GM18858 (cell line): ENCODE data around the gene EDEM2.
"Not testable (repeated sequence)": the region's sequence is repeated elsewhere in the genome, so short reads cannot be mapped to it uniquely, and the experiment has no call there.

Experiments
- ATAC-seq: cut with Tn5 transposase; IDR thresholded peaks from one replicate; pipeline ENCODE4 v1.9.1; 2021; ENCODE audit not compliant: unreplicated experiment

Gene EDEM2

DNA sequence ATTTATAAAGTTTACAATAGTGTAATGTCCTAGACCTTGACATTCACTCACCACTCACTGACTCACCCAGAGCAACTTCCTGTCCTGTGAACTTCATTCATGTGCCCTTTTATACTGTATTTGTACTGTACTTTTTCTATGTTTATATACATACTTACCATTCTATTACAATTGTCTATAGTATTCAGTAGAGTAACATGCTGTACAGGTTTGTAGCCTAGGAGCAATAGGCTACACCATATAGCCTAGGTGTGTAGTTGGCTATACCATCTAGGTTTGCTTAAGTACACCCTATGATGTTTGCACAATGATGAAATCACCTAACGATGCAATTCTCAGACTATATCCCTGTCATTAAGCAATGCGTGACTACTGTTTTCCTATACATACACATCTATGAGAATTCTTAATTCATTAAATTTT is 17.5 kb downstream of the EDEM2 start:
- no peak for ATAC-seq

DNA sequence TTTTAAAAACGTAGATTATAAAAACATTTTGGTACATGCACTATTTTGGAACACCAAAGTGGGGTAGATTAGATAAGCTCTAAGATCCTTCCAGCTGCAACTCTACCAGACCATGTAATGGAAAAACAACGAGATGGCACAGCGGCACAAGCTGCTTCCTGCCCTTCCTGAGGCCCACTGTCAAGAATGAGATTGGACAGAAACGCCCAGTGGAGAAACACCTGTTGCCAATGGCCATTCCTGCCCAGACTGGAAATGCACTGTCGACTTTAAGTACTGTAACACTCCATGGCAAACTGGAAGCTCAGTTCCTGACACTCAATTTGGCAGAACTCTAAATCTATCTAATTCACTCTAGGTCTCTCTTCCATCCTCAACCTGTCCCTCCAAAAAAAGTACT is 21.4 kb downstream of the EDEM2 start:
- no peak for ATAC-seq

DNA sequence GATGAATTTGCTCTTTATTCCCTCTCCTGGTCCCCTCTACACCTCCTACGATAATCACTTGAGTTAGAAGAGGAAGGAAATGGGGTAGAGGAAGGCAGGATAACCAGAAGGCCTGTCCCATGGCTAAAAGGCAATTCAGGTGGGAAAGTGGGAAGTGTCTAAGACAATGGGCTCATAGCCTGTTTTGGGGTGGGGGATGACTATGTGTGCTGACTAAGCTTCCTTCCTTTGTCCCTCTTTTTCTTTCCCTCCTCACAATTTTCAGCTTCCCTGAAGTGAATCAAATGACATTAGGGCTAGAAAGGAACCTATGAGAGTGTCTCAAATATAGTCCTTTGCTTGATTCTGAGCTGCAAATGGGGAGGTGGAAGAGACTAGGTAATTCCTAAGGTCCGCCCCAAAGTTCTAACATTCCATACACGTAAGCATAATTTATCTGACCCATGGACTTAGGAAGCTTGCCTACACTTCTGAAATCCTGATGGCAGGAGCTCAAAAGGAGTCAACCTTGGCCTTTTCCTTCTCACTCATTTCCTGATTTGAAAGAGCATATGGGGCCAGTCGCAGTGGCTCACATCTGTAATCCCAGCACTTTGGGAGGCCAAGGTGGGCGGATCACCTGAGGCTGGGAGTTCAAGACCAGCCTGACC is 24.3 kb downstream of the EDEM2 start:
- ATAC-seq = no peak

DNA sequence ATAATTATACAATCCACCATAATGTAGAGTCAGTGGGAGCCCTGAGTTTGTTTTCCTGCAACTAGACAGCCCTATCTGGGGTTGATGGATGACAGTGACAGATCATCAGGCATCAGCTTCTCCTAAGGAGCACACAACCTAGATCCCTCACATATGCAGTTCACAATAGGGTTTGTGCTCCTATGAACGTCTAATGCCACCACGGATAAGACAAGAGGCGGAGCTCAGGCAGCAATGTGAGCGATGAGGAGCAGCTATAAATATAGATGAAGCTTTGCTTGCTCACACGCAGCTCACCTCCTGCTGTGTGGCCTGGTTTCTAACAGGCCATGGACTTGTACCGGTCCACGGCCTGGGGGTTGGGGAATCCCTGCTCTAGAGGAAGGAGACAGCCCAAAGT is 25.9 kb downstream of the EDEM2 start:
- ATAC-seq = no peak

DNA sequence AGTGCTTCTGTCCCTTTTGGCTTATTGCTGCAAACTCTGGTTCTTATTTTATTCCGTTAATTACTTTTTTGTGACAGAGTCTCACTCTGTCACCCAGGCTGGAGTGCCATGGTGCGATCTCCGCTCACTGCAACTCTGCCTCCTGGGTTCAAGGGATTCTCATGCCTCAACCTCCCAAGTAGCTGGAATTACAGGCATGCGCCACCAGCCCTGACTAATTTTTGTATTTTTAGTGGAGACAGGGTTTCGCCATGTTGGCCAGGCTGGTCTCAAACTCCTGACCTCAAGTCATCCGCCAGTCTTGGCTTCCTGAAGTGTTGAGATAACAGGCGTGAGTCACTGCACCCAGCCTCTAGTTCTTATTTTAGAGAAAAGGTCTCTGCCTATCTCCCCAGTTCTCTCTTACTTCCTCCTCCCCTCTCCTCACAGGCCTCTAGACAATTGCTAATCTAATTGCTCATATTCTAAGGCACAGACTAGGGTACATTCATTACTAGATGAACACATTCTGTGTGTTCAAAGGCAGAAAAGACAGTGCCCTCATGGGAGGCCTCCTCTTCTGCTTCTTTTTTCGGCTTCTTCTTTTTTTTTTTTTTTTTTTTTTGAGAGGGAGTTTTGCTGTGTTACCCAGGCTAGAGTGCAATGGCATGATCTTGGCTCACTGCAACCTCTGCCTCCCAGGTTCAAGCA is 27.0 kb downstream of the EDEM2 start:
- ATAC-seq = no peak

DNA sequence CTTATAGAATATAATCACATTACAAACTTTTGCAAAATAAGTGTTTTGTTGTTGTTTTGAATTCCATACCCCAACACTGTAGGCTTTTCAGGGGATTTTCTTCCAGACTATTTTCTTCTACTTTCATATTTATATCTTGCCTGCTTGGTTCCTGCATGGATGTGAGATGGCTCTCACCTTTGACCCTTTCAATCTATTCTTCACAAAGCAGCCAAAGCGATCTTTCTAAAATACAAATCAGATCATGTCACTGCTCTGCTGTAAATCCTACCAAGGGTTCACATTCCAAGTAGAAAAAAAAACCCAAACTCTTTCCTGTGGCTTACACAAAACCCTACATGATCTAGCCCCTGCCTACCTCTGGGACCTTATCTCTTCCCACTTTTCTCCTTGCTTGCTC is 29.5 kb downstream of the EDEM2 start:
- ATAC-seq = no peak

DNA sequence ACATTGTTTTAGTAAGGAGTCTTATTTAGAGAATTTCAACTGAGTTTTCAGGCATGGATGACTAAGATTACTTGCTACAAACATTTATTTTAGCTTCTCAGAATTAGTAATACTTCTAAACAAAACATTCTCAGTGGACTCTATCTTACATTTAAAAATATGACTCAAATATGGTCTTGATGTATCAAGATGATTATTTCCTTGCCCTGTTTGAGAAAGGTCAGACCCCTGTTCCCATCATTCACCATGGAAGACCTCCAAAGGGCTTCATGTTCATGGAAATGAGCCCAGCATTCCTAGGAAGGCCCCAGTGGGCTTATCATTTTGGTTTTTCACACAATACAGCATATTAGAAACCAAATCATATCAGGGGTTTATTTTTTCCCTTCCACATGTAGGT is 29.9 kb downstream of the EDEM2 start:
- no peak for ATAC-seq

DNA sequence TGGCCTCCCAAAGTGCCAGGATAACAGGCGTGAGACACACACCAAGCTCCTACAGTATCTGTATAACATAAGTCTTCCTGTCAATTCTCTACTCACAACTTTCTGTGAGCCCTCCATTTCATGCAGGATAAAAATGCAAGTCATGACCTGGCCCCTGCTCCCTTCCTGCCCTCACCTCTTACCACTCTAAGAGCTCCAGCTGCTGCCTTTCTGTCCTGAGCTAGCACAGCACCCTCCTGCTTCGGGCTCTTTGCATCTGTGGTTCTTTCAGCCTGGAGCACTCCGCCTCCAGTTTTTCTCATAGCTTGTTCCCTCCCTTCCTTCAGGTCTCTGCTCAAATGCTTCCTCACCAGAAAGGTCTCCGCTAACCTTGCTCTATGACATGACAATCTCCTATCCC is 30.9 kb downstream of the EDEM2 start:
- no peak for ATAC-seq

DNA sequence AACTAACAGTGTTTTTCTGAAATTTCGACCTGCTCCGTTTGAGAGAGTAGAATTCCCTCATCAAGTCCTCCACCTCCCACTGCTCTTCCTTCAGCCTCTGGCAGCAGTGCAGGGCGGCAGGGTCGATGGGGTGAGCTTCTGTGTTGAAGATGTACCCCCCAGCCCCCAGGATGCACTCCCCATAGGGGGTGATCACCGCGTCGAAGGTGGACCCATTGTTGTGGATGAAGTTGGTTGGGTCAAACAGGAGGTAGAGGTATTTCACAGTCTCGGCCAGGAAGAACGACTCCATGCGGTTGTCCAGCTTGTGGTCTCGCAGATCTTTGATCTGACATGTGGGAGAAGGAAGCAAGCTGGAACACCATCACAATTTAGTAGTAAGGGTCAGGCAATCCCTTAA is 31.5 kb downstream of the EDEM2 start:
- ATAC-seq = no peak

DNA sequence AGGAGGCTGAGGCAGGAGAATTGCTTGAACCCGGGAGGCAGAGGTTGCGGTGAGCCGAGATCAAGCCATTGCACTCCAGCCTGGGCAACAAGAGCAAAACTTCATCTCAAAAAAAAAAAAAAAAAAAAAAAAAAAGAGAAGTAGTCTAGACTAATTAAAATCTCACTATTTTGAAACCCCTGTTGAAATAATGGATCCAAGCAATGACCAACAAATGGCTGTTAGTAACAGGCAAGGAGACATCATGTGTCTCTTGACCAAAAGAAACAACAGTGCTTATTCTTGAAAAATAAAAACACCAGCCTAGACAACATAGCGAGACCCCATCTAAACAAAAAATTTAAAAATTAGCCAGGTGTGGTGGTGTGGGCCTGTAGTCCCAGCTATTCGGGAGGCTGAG is 34.9 kb downstream of the EDEM2 start:
- not testable (repeated sequence) for ATAC-seq

DNA sequence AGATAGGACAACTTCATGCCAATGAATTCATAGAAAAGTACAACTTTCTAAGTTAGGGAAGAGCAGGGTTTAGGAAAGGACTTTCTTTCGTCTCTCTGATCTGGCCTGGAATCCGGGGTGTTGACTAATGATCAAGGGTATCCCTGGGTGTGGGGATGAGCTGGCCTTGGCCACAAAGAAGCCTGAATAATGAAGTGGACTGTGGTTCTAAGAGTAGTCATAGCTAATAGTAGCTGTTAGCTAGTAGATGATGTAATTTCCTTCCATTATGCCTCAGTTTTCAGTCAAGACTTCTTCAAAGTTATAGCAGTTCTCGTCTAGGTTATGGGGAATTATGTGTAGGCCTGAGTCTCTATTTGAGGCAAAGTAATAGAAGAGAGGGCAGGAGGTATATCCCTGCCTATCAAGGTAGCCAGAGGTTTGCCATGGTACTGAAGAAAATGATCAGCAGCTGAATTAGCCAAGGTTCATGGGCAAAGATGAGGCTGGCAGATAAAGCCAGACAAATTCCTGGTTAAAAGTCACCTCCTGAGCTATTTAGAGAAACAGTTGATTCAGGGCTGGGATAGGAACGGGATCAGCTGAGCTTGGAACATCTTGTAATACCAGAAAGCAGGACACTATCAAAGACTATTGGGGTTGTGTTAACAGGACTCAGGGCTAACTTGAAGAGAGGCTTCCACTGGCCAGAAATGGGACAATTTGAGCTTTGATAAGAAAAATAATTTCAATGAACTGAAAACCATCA is 35.8 kb downstream of the EDEM2 start:
- ATAC-seq = no peak

DNA sequence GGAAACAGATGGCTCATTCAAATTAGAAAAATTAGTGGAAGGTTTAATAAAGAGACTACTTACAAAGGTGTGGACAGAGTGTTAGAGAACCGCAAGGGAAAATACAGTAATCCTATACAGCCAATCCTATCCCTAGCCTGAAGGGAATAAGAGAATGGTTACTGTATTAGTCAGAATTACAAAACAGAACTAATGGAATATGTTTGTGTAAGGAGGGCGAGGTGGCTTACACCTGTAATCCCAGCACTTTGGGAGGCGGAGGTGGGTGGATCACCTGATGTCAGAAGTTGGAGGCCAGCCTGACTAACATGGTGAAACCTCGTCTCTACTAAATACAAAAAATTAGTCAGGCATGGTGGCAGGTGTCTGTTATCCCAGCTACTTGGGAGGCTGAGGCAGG is 38.2 kb downstream of the EDEM2 start:
- no peak for ATAC-seq

DNA sequence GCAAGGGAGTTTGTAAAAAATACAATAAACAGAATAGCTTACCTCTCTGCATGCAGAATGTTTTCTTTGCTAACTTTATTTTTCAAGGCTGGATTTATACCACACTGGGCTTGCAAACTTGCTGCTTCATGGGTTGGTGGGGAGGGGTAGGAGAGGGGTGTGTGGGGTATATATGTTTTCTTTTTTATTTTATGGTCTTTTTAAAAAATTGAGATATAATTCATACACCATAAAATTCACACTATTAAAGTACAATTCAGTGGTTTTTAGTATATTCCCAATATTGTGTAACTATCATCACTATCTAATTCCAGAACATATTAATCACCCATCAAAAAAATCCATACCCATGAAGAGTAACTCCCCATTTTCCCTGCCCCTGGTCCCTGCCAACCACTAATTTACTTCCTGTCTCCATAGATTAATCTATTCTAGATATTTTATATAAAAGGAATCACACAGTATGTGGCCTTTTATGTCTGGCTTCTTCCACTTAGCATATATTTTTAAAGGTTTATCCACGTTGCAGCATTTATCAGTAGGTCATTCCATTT is 40.2 kb downstream of the EDEM2 start:
- ATAC-seq = no peak

DNA sequence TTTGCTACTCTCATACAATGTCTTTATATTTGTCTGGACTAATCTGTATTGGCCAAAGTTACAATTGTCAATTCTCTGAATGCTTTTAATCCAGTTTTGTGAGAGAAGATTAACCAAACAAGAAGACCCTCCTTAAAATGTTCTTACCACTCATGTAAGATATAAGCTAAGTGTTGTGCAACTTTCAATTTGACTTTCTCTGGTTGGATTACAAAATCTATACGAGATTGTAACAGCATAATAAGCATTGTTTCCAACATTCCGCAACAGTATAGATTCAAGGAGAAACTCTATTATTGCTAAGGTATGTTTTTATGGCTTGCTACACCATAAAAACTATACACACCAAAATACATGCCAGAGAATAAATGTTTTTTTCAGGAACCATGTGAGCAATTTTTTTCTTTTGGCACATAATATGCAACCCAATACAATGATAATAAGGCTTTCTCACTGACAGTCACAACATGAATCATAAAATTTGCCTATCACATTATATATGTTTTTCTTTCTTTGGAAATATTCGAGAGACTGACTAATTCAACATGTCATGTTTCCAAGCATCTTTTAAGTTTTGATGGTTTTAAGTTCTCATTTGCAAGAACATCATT is 42.3 kb downstream of the EDEM2 start:
- ATAC-seq = no peak

DNA sequence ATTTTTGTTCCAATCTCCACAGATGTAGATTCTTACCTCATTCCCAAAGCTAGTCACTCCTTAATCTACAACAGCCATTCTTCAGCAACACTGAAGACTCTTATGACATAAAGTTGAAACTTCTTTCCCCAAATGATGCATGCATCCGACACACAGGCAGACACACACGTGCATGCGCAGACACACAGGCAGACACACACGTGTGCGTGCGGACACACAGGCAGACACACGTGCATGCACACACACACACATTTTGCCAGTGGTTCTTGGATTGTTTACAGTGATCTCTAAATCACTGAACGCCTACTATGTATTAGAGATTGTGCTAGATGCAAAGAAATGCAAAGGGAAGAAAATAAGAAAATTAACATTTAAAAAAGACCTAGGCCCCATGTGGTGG is 45.5 kb downstream of the EDEM2 start:
- ATAC-seq = no peak

DNA sequence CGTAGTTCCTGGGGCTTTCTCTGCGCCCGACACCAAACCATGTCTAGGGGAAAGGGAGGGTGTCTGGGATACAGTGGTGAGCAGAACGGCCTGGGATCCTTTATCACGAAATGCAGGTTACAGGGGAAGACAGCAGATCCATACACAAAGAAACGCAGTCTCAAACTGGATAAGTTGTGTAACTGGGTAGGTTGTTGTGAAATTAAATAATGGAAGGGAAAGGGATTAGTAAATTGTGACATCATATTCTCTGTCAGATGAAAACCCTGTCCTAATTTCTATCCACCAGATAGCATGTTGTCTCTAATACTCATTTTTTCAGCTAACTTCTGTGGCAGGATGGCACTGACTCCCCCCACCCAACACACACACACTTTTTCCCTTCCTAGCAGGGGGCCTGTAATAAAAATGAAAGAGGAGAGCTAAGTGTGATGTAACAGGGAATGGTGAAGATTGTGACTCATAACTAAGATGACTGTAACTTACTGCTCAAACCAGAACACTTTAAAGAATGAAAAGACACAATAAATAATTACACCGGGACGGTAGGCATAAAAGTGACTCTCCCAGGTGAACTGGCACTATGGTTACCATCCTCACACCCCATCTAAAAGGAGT is 53.8 kb downstream of the EDEM2 start:
- no peak for ATAC-seq

DNA sequence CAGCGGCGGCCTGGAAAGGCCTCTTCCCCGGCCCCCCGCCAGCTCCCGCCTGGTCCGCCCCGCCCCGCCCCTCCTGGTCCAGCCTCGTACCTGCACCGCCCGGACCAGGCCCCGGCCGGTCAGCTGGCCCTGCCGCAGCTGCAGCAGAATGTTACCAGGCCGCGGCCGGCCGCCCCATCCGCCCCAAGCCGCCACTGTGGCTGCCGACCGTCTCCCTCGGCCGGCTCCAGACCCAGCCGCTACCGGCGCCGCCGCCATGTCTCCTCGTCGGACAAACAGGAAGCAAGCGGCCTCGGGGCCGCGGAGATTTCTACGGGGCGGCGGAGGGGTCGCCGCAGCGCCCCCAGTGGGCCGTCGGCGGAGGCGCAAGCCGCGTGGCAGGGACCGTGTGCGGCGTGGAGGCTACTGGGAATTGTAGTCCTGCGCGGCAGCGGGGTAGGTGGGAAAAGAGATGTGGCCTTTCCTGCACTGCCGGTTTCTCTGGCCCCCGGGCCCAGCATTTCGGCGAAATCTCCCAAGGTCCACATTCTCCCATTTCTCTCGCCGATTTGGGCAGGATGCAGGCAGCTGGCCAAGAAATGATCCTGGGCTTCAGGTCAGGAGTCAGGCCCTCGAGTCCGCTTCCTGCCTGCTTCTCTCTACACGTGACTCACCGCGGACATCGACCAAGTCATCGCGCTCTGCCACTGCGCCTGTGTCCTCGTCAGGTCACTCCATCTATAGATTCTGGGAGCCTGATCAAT is 54.4 kb downstream of the EDEM2 start, which contains the start of gene TRPC4AP:
Gene TRPC4AP (minus strand): TSS at position 284 of the 743 bp plus-strand sequence. CDS start 26 bp downstream, at position 258.
- ATAC-seq = peak; percentile 75

DNA sequence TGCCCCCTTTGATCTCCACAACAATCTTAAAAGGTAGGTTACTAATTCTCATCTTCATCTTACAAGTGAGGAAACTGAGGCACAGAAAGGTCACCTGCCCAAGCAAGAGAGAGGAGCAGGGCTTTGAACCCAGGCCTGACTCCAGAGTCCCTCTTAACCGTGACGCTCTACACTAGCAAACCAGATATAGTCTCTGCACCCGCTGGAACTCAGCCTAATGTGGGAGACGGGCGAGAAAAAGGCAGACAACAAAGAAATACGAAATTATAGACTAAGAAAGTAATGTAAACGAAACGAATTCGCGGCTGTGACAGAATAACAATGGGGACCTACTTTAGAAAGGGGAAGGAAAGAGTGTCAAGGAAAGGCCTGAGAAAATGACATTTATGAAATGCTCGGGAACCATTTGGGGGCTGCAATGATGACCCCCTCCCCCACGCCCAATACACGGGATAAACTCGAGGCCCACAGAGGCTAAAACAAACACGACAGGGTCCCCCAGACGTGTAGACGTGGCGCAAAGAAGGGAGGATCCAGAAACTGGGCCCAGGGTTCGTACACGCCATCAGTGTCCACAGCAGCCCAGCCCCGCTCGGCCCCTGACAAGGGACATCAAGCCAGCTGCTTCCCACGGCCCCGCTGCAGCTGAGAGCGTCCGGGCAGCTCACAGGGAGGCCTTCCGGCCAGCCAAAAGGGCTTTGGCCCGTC is 55.2 kb downstream of the EDEM2 start:
- no peak for ATAC-seq
